ENCODE measurements around the gene SON.
"Not testable (repeated sequence)": the region's sequence is repeated elsewhere in the genome, so short reads cannot be mapped to it uniquely, and the experiment has no call there.

SON gene

DNA sequence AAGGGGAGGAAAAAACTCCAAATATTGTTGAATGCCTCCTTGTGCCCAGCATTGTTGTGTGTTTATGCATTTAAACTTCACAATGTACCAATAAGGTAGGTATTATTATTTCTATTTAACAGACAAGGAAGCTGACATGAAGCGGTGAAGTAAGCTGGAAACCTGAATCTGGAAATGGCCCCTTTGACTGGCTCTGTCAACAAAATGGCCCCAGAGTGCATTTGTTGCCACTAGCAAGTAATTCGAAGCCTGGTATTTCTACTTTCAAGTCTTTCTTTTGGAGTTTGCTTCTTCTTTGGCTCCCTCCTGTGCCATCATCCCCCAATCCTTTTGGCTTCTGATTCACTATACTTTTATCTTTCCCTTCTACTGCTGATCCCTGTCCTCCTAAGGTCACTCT lies 75.6 kb downstream of the SON start:
- DNase-seq (ENCODE audit: low read depth) = no peak
- TF ChIP-seq, protein P1, sequence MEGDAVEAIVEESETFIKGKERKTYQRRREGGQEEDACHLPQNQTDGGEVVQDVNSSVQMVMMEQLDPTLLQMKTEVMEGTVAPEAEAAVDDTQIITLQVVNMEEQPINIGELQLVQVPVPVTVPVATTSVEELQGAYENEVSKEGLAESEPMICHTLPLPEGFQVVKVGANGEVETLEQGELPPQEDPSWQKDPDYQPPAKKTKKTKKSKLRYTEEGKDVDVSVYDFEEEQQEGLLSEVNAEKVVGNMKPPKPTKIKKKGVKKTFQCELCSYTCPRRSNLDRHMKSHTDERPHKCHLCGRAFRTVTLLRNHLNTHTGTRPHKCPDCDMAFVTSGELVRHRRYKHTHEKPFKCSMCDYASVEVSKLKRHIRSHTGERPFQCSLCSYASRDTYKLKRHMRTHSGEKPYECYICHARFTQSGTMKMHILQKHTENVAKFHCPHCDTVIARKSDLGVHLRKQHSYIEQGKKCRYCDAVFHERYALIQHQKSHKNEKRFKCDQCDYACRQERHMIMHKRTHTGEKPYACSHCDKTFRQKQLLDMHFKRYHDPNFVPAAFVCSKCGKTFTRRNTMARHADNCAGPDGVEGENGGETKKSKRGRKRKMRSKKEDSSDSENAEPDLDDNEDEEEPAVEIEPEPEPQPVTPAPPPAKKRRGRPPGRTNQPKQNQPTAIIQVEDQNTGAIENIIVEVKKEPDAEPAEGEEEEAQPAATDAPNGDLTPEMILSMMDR (IDR thresholded peaks at IDR 0.05; ENCODE audit: control insufficient read depth, insufficient read depth, low read depth, low read length, missing control alignments) = no peak
- no peak overlapping the region for H3K4me3 ChIP-seq (ENCODE audit: control insufficient read depth, low read depth, low read length)

DNA sequence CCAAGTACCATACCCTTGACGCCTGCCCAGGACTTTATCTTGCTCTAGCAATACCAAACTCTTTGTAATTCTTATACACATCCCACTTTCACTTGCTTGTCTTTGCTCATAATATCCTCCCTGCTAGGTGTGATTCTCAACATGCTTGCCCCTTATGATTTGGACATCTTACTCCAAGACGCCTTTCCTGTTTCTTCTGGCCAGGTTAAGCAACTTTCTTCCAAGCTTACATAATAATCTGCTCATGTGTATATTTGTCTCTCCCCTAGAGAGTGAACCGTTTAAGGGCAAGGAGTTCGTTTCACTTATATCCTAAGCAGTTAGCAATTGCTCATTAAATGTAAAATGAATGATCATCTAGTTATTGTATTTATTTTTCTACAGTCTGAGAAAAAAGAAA lies 76.9 kb downstream of the SON start:
- TF ChIP-seq, protein P1 (IDR thresholded peaks at IDR 0.05; ENCODE audit: control insufficient read depth, insufficient read depth, low read depth, low read length, missing control alignments) = no peak
- DNase-seq (ENCODE audit: low read depth) = no peak
- H3K4me3 ChIP-seq (ENCODE audit: control insufficient read depth, low read depth, low read length) = no peak overlapping the region

DNA sequence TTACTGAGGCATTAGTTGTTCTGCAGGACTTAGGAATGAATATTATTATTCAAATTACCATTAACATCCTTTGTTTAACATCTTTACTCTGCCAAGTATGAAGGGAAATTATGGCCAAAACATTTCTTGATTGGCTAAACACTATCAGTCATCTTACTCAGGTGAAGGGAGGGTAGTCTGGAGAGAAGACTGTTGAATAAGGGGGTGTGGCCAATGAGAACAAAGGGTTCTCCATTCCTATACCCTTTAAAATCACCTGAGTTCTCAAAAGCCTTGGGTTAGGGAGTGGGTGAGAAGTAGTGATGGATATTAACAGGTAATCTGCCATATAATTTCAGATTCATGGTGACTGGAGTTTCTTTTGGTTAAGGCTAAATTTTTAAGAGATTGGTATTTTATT lies 79.4 kb downstream of the SON start:
- TF ChIP-seq, protein P1 (IDR thresholded peaks at IDR 0.05; ENCODE audit: control insufficient read depth, insufficient read depth, low read depth, low read length, missing control alignments) = no peak
- no peak for DNase-seq (ENCODE audit: low read depth)
- H3K4me3 ChIP-seq (ENCODE audit: control insufficient read depth, low read depth, low read length) = no peak overlapping the region

DNA sequence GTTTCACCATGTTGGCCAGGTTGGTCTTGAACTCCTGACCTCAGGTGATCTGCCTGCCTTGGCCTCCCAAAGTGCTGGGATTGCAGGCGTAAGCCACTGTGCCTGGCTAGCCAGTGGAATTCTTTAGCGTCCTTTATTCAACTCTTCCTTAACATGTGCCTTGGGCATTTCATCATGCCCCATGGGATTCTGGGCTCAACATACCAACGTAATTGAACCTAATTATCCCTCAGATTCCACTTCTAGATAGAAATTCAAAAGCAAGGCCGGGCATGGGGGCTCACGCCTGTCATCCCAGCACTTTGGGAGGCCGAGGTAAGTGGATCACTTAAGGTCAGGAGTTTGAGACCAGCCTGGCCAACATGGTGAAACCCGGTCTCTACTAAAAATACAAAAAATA lies 83.3 kb downstream of the SON start:
- not testable (repeated sequence) for DNase-seq (ENCODE audit: low read depth); H3K4me3 ChIP-seq (ENCODE audit: control insufficient read depth, low read depth, low read length)
